ENCODE measurements around the gene VGLL4.

VGLL4 gene

GRCh38 chr3:11679964-11680363 lies 36.2 kb upstream of the VGLL4 start:
- no peak overlapping the region for H3K4me3 ChIP-seq (replicated peaks; ENCODE audit: low read depth, low read length)
- DNase-seq (ENCODE audit: extremely low read depth, low read depth): no peak
- TF ChIP-seq CTCF (IDR thresholded peaks at IDR 0.05; ENCODE audit: low read depth, low read length, missing control alignments): no peak

GRCh38 chr3:11672363-11672762 lies 28.6 kb upstream of the VGLL4 start:
- no peak overlapping the region for H3K4me3 ChIP-seq (replicated peaks; ENCODE audit: low read depth, low read length)
- DNase-seq (ENCODE audit: extremely low read depth, low read depth): no peak
- no peak for TF ChIP-seq CTCF (IDR thresholded peaks at IDR 0.05; ENCODE audit: low read depth, low read length, missing control alignments)

- DNase-seq (ENCODE audit: extremely low read depth, low read depth): no peak
- H3K4me3 ChIP-seq (replicated peaks; ENCODE audit: low read depth, low read length): no peak overlapping the region
- no peak for TF ChIP-seq CTCF (IDR thresholded peaks at IDR 0.05; ENCODE audit: low read depth, low read length, missing control alignments)
These were observed 28.0 kb upstream of the VGLL4 start for GRCh38 chr3:11671648-11672100.

GRCh38 chr3:11668243-11669235 lies 24.8 kb upstream of the VGLL4 start:
- TF ChIP-seq CTCF (IDR thresholded peaks at IDR 0.05; ENCODE audit: low read depth, low read length, missing control alignments): no peak
- no peak for DNase-seq (ENCODE audit: extremely low read depth, low read depth)
- no peak overlapping the region for H3K4me3 ChIP-seq (replicated peaks; ENCODE audit: low read depth, low read length)

GRCh38 chr3:11665331-11665730 lies 21.6 kb upstream of the VGLL4 start:
- no peak for TF ChIP-seq CTCF (IDR thresholded peaks at IDR 0.05; ENCODE audit: low read depth, low read length, missing control alignments)
- DNase-seq (ENCODE audit: extremely low read depth, low read depth): no peak

GRCh38 chr3:11662392-11662990 lies 18.8 kb upstream of the VGLL4 start:
- peak; percentile 57 for TF ChIP-seq CTCF (IDR thresholded peaks at IDR 0.05; ENCODE audit: low read depth, low read length, missing control alignments)
- no peak overlapping the region for H3K4me3 ChIP-seq (replicated peaks; ENCODE audit: low read depth, low read length)
- DNase-seq (ENCODE audit: extremely low read depth, low read depth): peak; percentile 39

More at GRCh38 chr3:11665331-11665730, 21.6 kb upstream of the VGLL4 start:
- H3K4me3 ChIP-seq (replicated peaks; ENCODE audit: low read depth, low read length): no peak overlapping the region
